GM06990 (cell line): ENCODE data around the gene APOC1.
"Not testable (repeated sequence)": the region's sequence is repeated elsewhere in the genome, so short reads cannot be mapped to it uniquely, and the experiment has no call there.

ENCODE experiments used
- DNase-seq: peaks from one replicate; pipeline ENCODE4 v3.0.0-alpha.2; 2011; ENCODE audit not compliant: insufficient read length; ENCODE audit errors: extremely low read depth
- H3K27me3 ChIP-seq: replicated peaks from 2 replicates; pipeline ENCODE4 v1.6.0; 2011; ENCODE audit warnings: low read length; ENCODE audit not compliant: control insufficient read depth, insufficient read depth
- H3K36me3 ChIP-seq: 2 replicates; pipeline ENCODE4 v1.5.1; 2011; ENCODE audit warnings: low read length; ENCODE audit not compliant: control insufficient read depth, insufficient read depth
- H3K4me3 ChIP-seq: replicated peaks from 2 replicates; pipeline ENCODE4 v1.5.1; 2011; ENCODE audit warnings: low read depth, mild to moderate bottlenecking, control low read depth, low read length
- TF ChIP-seq, protein P1 (sequence below): IDR thresholded peaks from 2 replicates; pipeline ENCODE4 v1.5.1; 2011; ENCODE audit warnings: low read length, control low read depth, mild to moderate bottlenecking, inconsistent platforms; ENCODE audit not compliant: insufficient read depth, poor library complexity, severe bottlenecking

Gene APOC1

DNA sequence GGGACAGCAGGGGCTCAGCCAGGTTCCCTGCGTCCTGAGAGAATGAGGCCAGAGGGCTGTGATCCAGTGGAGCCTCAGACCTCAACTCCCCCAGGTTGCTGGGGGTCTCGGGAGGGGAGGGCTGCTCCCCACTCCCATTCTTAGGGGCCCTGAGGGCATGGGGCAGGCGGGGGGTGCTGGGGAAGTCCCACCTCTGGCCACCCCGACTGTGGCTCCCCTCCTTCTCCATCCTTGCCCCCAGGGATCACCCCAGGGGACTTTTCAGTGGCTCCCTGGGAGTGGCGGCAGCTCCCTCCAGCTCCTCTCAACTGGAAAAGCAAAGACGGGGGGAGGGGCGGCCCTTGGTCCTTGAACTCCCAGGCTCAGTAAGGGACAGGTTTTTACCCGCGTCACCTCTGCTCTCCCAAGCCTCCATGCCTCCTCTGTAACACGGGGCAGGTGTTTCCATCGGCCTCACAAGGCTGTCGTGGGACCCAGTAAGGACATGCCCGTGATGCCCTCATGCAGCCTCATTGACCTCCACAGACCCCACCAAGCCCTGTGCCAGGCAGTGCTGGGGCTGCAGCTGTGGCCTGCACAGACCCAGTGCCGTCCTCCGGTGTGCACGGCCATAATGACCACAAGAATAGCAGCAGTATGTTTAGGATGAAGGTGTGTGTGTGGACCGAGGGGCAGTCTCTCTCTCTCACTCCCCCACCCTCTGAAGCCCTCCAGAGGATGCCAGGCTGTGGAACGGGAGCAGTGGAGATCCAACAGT is 34.9 kb upstream of the APOC1 start:
- TF ChIP-seq, protein P1, sequence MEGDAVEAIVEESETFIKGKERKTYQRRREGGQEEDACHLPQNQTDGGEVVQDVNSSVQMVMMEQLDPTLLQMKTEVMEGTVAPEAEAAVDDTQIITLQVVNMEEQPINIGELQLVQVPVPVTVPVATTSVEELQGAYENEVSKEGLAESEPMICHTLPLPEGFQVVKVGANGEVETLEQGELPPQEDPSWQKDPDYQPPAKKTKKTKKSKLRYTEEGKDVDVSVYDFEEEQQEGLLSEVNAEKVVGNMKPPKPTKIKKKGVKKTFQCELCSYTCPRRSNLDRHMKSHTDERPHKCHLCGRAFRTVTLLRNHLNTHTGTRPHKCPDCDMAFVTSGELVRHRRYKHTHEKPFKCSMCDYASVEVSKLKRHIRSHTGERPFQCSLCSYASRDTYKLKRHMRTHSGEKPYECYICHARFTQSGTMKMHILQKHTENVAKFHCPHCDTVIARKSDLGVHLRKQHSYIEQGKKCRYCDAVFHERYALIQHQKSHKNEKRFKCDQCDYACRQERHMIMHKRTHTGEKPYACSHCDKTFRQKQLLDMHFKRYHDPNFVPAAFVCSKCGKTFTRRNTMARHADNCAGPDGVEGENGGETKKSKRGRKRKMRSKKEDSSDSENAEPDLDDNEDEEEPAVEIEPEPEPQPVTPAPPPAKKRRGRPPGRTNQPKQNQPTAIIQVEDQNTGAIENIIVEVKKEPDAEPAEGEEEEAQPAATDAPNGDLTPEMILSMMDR = no peak
- H3K36me3 ChIP-seq = no peaks in the 10 kb centered on the region
- H3K27me3 ChIP-seq = no peaks in the 10 kb centered on the region; the same call in 1 of the 2 replicates
- no peak overlapping the region for H3K4me3 ChIP-seq
- no peak for DNase-seq

DNA sequence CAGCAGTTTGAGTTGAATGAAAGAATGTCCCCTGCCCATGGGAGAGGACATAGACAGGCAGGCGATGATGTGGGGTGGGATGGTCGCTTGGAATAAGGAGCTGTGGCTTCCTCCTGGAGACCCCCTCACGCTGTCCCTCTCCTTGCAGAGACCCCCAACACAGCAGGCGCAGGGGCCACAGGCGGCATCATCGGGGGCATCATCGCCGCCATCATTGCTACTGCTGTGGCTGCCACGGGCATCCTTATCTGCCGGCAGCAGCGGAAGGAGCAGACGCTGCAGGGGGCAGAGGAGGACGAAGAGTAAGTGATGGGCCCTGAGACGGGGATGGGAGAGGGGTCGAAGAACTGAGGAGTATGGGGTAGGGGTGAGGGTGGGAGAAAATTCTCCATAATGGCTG is 32.3 kb upstream of the APOC1 start:
- TF ChIP-seq, protein P1 = no peak
- no peaks in the 10 kb centered on the region; the same call in 1 of the 2 replicates for H3K27me3 ChIP-seq
- no peaks in the 10 kb centered on the region for H3K36me3 ChIP-seq
- no peak for DNase-seq
- H3K4me3 ChIP-seq = no peak overlapping the region

DNA sequence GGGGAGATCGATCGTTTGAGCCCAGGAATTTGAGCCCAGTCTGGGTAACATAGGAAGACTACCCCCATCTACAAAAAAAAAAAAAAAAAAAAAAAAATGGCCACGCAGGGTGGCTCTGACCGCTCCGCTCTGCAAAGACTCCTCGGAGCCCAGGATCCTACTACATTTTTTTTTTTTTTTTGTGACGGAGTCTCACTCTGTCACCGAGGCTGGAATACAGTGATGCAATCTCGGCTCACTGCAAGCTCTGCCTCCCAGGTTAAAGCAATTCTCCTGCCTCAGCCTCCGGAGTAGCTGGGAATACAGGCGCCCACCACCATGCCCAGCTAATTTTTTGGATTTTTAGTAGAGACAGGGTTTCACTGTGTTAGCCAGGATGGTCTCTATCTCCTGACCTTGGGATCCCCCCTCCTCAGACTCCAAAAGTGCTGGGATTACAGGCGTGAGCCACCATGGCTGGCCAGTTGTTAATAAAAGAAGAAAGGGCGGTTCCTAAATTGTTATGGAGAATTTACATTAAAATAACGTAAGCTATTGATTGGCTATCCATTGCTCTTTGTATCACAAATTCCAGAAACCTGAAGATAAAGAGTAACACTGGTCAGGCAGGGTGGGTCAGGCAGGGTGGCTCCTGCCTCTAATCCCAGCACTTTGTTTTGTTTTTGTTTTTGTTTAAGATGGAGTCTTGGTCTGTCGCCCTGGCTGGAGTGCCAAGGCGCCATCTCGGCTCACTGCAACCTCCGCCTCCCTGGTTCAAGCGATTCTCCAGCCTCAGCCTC is 31.6 kb upstream of the APOC1 start:
- not testable (repeated sequence) for H3K4me3 ChIP-seq, DNase-seq, H3K36me3 ChIP-seq, H3K27me3 ChIP-seq

DNA sequence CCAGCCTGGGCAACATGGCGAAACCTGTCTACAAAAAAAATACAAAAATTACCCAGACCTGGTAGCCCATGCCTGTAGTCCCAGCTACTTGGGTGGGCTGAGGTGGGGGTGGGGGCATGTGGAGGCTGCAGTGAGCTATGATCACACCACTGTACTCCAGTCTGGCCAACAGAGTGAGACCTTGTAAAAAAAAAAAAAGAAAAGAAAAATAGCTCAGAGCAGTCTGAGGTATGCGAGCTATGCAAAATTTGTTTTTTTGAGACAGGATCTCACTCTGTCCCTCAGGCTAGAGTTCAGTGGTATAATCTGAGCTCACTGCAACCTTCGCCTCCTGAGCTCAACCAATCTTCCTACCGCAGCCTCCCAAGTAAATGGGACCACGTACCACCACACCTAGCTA is 30.5 kb upstream of the APOC1 start:
- Histone ChIP-seq H3K36me3 (no peaks in the 10 kb centered on the region), H3K4me3 (no peak overlapping the region), H3K27me3 (no peaks in the 10 kb centered on the region; the same call in 1 of the 2 replicates)
- TF ChIP-seq, protein P1 = no peak
- no peak for DNase-seq

DNA sequence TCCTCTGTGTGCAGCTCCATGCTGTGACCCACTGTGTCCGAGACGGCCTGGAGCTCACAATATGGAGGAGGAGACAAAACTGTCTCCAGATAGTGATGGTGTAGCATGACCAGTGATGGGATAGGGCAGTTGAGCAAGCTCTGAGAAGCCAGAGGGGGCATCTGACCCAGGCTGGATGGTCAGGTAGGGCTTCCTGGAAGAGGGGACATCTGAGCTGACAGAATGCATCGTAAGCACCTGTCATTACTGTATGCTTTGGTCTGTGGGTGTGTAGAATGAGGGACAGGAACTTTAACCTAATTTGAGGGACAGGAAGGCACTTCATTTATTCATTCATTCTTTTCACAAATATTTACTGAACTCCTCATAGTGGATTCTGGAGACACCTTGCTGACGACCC is 29.8 kb upstream of the APOC1 start:
- DNase-seq = no peak
- no peaks in the 10 kb centered on the region for H3K36me3 ChIP-seq
- H3K4me3 ChIP-seq = no peak overlapping the region
- TF ChIP-seq, protein P1 = no peak
- no peaks in the 10 kb centered on the region; the same call in 1 of the 2 replicates for H3K27me3 ChIP-seq

DNA sequence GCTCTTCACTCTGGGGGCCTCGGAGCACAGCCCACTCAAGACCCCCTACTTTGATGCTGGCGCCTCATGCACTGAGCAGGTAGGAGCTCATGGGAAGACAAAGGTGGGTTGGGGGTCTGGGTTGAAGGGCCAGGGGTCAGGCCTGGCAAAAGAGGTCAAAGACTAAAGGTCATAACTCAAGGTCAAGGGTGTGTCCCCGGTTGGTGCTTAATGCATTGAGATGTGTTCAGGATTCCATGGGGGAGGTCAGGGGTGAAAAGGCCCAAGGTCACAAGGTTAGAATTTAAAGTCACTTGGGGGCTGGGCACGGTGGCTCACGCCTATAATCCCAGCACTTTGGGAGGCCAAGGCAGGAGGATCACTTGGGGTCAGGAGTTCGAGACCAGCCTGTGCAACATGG is 28.3 kb upstream of the APOC1 start:
- no peak for DNase-seq
- Histone ChIP-seq H3K36me3 (no peaks in the 10 kb centered on the region), H3K27me3 (no peaks in the 10 kb centered on the region), H3K4me3 (no peak overlapping the region)
- TF ChIP-seq, protein P1 = no peak
